ENCODE results near the gene BIN1. TPM values are rescaled to one million over a fixed set of nuclear protein-coding genes. Genes with fewer than 3 reads are reported as not detected.

BIN1 gene
- total RNA-seq, 6 experiments from 2014 or later: 22.6 to 26.1 (median 23.5) TPM

DNA sequence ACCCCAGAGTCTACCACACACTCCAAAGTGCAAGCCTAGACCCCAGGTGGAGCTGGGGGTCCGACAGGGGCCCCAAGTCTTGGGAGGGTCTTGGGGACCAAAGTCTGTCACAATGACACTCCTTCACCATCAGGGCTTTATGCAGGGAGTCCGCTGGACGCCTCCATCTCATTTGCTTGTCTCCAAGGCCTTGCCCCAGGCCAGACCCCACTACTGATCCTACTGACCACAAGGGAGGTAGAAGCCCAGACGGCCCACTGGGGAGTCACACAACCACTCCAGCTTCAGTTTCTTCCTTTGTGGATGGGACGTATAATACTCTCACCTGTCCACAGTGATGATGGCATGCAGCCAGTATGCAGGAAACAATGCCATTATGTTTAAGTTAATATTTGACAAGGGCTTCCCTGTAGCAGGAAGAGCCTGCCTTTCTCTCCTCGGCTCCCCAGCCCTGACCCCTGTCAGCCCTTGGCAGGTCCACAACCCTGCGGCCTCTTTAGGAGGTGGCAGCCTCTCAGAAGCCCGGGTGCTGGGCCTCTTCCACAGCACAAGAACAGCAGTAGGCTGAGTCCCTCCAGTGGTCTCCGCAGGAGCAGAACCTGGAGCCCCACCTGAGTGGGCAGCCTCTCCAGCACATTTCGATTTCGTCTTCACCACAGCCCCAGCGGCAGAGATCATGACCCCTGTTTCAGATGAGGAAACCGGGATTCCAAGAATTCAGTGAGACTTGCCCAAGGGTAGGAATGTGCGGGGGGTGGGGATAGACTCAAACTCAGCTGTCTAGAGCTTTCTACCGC lies 6.5 kb downstream of the BIN1 start:
- no peak overlapping the region for H3K27ac Mint-ChIP-seq

DNA sequence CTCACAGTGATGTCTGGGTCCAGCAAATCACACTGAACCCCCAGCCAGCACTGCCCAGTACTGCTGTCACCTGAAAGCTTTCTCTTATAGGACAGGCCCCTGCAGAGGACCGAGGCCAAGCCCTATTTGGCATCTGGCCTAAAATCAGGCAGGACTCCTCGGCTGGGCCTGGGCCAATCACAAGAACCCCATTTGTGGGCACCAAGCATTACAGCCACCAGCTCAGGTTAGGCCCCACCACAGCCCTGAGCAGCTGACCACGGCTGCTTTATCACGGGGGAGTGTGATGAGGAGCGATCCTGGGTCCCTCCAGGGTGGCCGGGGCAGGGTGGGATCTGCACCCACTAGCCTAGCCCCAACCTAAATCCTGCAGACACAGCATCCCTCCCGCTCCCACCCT lies 8.2 kb downstream of the BIN1 start:
- Mint-ChIP-seq H3K9me3 (no peaks in the 10 kb centered on the region), H3K36me3 (ENCODE audit: low read depth) (no peaks in the 10 kb centered on the region), H3K4me1 (ENCODE audit: low read depth) (peaks cover 17% of the 10 kb centered on the region), H3K27ac (no peak overlapping the region), H3K27me3 (ENCODE audit: insufficient read depth) (peaks cover 2% of the 10 kb centered on the region; the same call in 1 of the 2 replicates), H3K4me3 (no peak overlapping the region)
- TF ChIP-seq, protein P1, sequence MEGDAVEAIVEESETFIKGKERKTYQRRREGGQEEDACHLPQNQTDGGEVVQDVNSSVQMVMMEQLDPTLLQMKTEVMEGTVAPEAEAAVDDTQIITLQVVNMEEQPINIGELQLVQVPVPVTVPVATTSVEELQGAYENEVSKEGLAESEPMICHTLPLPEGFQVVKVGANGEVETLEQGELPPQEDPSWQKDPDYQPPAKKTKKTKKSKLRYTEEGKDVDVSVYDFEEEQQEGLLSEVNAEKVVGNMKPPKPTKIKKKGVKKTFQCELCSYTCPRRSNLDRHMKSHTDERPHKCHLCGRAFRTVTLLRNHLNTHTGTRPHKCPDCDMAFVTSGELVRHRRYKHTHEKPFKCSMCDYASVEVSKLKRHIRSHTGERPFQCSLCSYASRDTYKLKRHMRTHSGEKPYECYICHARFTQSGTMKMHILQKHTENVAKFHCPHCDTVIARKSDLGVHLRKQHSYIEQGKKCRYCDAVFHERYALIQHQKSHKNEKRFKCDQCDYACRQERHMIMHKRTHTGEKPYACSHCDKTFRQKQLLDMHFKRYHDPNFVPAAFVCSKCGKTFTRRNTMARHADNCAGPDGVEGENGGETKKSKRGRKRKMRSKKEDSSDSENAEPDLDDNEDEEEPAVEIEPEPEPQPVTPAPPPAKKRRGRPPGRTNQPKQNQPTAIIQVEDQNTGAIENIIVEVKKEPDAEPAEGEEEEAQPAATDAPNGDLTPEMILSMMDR (IDR thresholded peaks at IDR 0.05): no peak
- DNase-seq: no peak

More for the DNA sequence above, 6.5 kb downstream of the BIN1 start:
- peaks cover 3% of the 10 kb centered on the region; the same call in 1 of the 2 replicates for H3K27me3 Mint-ChIP-seq (ENCODE audit: insufficient read depth)
- peaks cover 18% of the 10 kb centered on the region for H3K4me1 Mint-ChIP-seq (ENCODE audit: low read depth)
- TF ChIP-seq, protein P1 (IDR thresholded peaks at IDR 0.05): no peak
- no peak for DNase-seq
- no peaks in the 10 kb centered on the region for H3K9me3 Mint-ChIP-seq
- no peaks in the 10 kb centered on the region for H3K36me3 Mint-ChIP-seq (ENCODE audit: low read depth)
- H3K4me3 Mint-ChIP-seq: no peak overlapping the region

DNA sequence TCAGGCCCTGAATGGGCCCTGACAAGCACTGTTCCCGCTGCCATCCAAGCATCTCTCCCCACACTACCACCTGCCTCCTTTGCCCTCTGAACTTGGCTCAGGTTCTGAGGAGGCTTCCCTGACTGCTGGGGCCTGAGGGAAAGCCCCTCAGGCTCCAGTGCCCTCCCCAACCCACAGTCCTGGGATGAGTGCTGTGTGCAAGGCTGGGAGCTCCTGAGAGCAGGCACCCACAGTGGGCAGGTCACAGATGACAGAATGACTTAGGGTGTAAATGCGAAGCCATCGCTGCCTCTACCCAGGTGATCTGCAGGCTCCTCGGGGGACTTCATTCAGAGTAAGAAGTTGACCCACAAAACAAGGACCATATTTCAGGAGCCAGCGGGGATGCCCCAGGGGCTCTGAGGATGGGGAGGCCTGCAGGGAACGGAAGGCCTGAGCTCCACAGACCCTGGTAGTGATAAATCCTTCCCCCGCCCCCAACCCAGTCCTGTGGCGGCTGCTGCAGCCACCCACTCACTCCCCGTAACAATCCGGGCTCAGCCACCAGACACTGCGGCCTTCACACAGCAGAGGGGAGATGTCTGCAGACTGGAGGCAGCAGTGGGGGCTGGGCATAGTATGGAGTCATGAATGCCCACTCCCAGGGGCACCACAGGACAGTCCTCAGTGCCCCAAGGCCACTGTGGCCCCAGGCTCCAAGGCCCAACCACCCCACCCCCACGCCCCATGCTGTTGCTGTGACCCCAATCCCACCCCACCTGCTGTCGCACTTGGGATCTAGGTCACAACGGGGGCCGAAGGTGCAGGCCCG lies 8.9 kb downstream of the BIN1 start:
- no peak for DNase-seq
- H3K4me1 Mint-ChIP-seq (ENCODE audit: low read depth): peaks cover 22% of the 10 kb centered on the region
- no peaks in the 10 kb centered on the region for H3K9me3 Mint-ChIP-seq
- H3K27me3 Mint-ChIP-seq (ENCODE audit: insufficient read depth): no peaks in the 10 kb centered on the region; the same call in 1 of the 2 replicates
- no peak overlapping the region for H3K27ac Mint-ChIP-seq
- TF ChIP-seq, protein P1 (IDR thresholded peaks at IDR 0.05): no peak
- H3K4me3 Mint-ChIP-seq: no peak overlapping the region
- no peaks in the 10 kb centered on the region for H3K36me3 Mint-ChIP-seq (ENCODE audit: low read depth)

DNA sequence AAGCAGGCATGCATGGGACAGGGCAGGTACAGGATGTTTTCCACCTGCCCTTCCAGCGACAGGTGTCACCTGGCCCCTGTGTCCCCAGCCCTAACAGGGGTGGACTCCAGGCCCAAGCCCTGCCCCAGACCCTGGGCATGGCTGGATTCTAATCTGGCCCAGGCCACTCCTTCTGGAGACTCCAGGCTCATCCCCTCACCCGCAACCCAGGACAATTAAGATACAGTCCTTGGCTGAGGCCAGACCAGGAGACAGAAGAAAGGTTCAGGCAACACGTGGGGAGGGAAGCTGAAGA lies 9.5 kb downstream of the BIN1 start:
- Mint-ChIP-seq H3K27ac (no peak overlapping the region), H3K9me3 (no peaks in the 10 kb centered on the region), H3K36me3 (ENCODE audit: low read depth) (no peaks in the 10 kb centered on the region), H3K4me1 (ENCODE audit: low read depth) (peaks cover 22% of the 10 kb centered on the region), H3K4me3 (no peak overlapping the region), H3K27me3 (ENCODE audit: insufficient read depth) (no peaks in the 10 kb centered on the region; the same call in 1 of the 2 replicates)
- DNase-seq: no peak
- TF ChIP-seq, protein P1 (IDR thresholded peaks at IDR 0.05): no peak

GRCh38 chr2:127096718-127097470 lies 10.1 kb downstream of the BIN1 start:
- Mint-ChIP-seq H3K9me3 (no peaks in the 10 kb centered on the region), H3K27ac (no peak overlapping the region), H3K36me3 (ENCODE audit: low read depth) (no peaks in the 10 kb centered on the region), H3K27me3 (ENCODE audit: insufficient read depth) (no peaks in the 10 kb centered on the region; the same call in 1 of the 2 replicates), H3K4me3 (no peak overlapping the region), H3K4me1 (ENCODE audit: low read depth) (peaks cover 22% of the 10 kb centered on the region)
- DNase-seq: no peak
- TF ChIP-seq, protein P1 (IDR thresholded peaks at IDR 0.05): no peak

Measured in HFFc6 (cell line).